ENCODE measurements around the gene TNFRSF1B.
A peak's percentile ranks its signal among the peaks of the same experiment; 100 is the strongest.

The TNFRSF1B gene

GRCh38 chr1:12215118-12215961, 48.5 kb downstream of the TNFRSF1B start:
- CTCF ChIA-PET, result interaction anchor here (4.3 kb wide), 1 partner anchor 90 kb away, joined by 35 read pairs; no protein-coding TSS in a partner anchor
- POLR2A ChIA-PET, result no interaction called here
- Histone ChIP-seq H3K27ac (ENCODE audit: extremely low read depth, low read depth, low read length) (no peak overlapping the region), H3K4me3 (ENCODE audit: low read depth, low read length) (no peak overlapping the region), H3K36me3 (ENCODE audit: control insufficient read depth in 2 of 2, insufficient read depth in 1 of 2, low read length in 2 of 2) (no peaks in the 10 kb centered on the region), H3K9me3 (ENCODE audit: control insufficient read depth, insufficient read depth, low read depth, low read length) (no peaks in the 10 kb centered on the region), H3K4me1 (ENCODE audit: control insufficient read depth, insufficient read depth, low read length) (no peaks in the 10 kb centered on the region)
- no peak for TF ChIP-seq ZNF596 (tag by site-specific recombination; IDR thresholded peaks at IDR 0.05)
- TF ChIP-seq MZF1 (tag by site-specific recombination; IDR thresholded peaks at IDR 0.05; ENCODE audit: borderline replicate concordance), result peak; percentile 63; the same call in 1 of the 2 replicates
- TF ChIP-seq, protein P1, sequence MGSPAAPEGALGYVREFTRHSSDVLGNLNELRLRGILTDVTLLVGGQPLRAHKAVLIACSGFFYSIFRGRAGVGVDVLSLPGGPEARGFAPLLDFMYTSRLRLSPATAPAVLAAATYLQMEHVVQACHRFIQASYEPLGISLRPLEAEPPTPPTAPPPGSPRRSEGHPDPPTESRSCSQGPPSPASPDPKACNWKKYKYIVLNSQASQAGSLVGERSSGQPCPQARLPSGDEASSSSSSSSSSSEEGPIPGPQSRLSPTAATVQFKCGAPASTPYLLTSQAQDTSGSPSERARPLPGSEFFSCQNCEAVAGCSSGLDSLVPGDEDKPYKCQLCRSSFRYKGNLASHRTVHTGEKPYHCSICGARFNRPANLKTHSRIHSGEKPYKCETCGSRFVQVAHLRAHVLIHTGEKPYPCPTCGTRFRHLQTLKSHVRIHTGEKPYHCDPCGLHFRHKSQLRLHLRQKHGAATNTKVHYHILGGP (tag by site-specific recombination; IDR thresholded peaks at IDR 0.05), result no peak
- TF ChIP-seq GLIS1 (tag by site-specific recombination; IDR thresholded peaks at IDR 0.05), result peak; percentile 12; the same call in 1 of the 2 replicates

DNA sequence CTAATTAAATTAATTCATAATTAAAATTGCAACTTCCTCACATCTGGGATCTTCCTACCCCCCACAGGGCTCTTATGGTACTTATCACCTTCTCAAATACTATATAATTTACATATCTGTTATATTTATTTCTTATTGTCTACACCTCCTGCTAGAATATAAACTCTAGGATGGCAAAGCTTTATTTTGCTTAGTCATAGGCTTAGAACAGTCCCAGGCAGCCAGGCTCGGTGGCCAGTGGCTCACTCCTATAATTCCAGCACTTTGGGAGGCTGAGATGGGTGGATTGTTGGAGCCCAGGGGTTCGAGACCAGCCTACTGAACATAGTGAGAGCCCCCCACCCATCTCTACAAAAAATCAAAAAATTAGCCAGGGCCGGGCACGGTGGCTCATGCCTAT, 53.0 kb downstream of the TNFRSF1B start:
- Histone ChIP-seq H3K4me3 (ENCODE audit: low read depth, low read length) (no peak overlapping the region), H3K9me3 (ENCODE audit: control insufficient read depth, insufficient read depth, low read depth, low read length) (no peaks in the 10 kb centered on the region), H3K36me3 (ENCODE audit: control insufficient read depth in 2 of 2, insufficient read depth in 1 of 2, low read length in 2 of 2) (no peaks in the 10 kb centered on the region), H3K27ac (ENCODE audit: extremely low read depth, low read depth, low read length) (no peak overlapping the region), H3K4me1 (ENCODE audit: control insufficient read depth, insufficient read depth, low read length) (no peaks in the 10 kb centered on the region)
- no peak for TF ChIP-seq ZNF585B (tag by site-specific recombination; IDR thresholded peaks at IDR 0.05)
- TF ChIP-seq, protein P2, sequence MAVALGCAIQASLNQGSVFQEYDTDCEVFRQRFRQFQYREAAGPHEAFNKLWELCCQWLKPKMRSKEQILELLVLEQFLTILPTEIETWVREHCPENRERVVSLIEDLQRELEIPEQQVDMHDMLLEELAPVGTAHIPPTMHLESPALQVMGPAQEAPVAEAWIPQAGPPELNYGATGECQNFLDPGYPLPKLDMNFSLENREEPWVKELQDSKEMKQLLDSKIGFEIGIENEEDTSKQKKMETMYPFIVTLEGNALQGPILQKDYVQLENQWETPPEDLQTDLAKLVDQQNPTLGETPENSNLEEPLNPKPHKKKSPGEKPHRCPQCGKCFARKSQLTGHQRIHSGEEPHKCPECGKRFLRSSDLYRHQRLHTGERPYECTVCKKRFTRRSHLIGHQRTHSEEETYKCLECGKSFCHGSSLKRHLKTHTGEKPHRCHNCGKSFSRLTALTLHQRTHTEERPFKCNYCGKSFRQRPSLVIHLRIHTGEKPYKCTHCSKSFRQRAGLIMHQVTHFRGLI (tag by site-specific recombination; IDR thresholded peaks at IDR 0.05), result no peak
- no peak for TF ChIP-seq YY1 (tag by site-specific recombination; IDR thresholded peaks at IDR 0.05)
- TF ChIP-seq, protein P3, sequence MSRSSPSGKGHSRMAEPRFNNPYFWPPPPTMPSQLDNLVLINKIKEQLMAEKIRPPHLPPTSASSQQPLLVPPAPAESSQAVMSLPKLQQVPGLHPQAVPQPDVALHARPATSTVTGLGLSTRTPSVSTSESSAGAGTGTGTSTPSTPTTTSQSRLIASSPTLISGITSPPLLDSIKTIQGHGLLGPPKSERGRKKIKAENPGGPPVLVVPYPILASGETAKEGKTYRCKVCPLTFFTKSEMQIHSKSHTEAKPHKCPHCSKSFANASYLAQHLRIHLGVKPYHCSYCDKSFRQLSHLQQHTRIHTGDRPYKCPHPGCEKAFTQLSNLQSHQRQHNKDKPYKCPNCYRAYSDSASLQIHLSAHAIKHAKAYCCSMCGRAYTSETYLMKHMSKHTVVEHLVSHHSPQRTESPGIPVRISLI (tag by site-specific recombination; IDR thresholded peaks at IDR 0.05), result no peak
- no peak for TF ChIP-seq IKZF3 (tag by site-specific recombination; IDR thresholded peaks at IDR 0.05)
- POLR2A ChIA-PET, result no interaction called here
- CTCF ChIA-PET, result interaction anchor here (1.4 to 3.8 kb wide), 3 partner anchors 9 to 95 kb away, joined by 4 to 19 read pairs (median 8); no protein-coding TSS in a partner anchor

GRCh38 chr1:12220890-12221289, 54.1 kb downstream of the TNFRSF1B start:
- ChIA-PET CTCF (interaction anchor here (0.9 to 3.8 kb wide), 4 partner anchors 8 to 98 kb away, joined by 3 to 19 read pairs (median 4); no protein-coding TSS in a partner anchor), POLR2A (no interaction called here)
- no peaks in the 10 kb centered on the region for H3K9me3 ChIP-seq (ENCODE audit: control insufficient read depth, insufficient read depth, low read depth, low read length)
- H3K27ac ChIP-seq (ENCODE audit: extremely low read depth, low read depth, low read length), result no peak overlapping the region
- no peak for TF ChIP-seq ZNF175 (tag by site-specific recombination; IDR thresholded peaks at IDR 0.05)
- no peak for TF ChIP-seq ZNF600 (tag by site-specific recombination; IDR thresholded peaks at IDR 0.05)
- TF ChIP-seq HOXC10 (CRISPR knock-in tag; IDR thresholded peaks at IDR 0.05), result no peak
- no peak for TF ChIP-seq ZBTB26 (tag by site-specific recombination; optimal IDR thresholded peaks at IDR 0.05)
- TF ChIP-seq ZBTB49 (tag by site-specific recombination; IDR thresholded peaks at IDR 0.05; ENCODE audit: low read depth), result no peak
- TF ChIP-seq ZNF623 (tag by site-specific recombination; IDR thresholded peaks at IDR 0.05), result no peak
- TF ChIP-seq MZF1 (tag by site-specific recombination; IDR thresholded peaks at IDR 0.05; ENCODE audit: borderline replicate concordance), result no peak
- TF ChIP-seq ZNF521 (tag by site-specific recombination; IDR thresholded peaks at IDR 0.05), result no peak
- no peak for TF ChIP-seq GLIS2 (tag by site-specific recombination; IDR thresholded peaks at IDR 0.05)
- no peaks in the 10 kb centered on the region for H3K4me1 ChIP-seq (ENCODE audit: control insufficient read depth, insufficient read depth, low read length)
- no peaks in the 10 kb centered on the region for H3K36me3 ChIP-seq (ENCODE audit: control insufficient read depth in 2 of 2, insufficient read depth in 1 of 2, low read length in 2 of 2)
- no peak overlapping the region for H3K4me3 ChIP-seq (ENCODE audit: low read depth, low read length)

Data from HEK293 (cell line).